Putamen (tissue), 1 donor: ENCODE measurements around the gene ASXL2.

Experiments used
- DNase-seq: peaks from one replicate; pipeline ENCODE4 v3.0.0-alpha.2; 2016; ENCODE audit warnings: low spot score

The ASXL2 gene

DNA sequence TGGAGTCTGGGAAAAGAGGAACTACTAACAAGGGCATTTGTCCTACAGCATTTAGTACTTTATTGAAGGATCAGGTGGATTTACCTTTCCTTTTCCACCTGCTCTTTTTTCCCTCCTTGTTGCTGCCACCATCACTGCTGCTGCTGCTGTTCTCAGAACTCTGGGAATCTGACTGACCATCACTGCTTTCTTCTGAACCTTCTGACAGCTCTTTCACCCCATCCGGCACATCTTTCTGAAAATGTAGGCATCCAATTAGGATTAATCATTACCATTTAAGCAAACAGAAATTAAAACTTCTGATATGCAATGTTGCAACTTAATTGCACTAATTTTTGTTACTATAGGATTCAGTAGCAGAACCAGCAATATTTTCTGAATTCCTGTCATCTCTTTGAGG is 79.0 kb downstream of the ASXL2 start:
- no peak for DNase-seq

DNA sequence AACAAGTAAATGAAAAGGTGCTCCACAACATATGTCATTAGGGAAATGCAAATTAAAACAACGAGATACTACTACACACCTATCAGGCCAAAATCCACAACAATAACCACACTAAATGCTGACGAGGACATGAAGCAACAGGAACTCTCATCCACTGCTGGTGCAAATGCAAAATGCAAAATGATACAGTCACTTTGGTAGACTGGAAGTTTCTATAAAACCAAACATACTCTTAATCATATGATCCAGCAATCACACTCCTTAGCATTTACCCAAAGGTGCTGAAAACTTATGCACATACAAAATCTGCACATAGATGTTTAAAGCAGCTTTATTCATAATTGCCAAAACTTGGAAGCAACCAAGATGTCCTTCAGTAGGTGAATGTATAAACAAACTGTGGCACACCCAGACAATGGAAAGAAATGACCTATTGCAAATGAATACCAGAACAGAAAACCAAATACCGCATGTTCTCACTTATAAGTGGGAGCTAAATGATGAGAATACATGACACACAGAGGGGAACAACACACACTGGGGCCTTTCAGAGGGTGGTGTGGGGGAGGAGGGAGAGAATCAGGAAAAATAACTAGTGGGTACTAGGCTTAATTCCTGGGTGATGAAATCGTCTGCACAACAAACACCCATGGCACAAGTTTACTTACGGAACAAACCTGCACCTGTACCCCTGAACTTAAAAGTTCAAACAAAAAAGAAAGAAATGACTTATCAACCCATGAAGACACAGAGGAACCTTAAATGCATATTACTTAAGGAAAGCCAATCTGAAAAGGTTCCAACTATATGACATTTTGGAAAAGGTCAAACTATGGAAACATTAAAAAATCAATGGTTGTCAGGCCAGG is 80.4 kb downstream of the ASXL2 start:
- DNase-seq = no peak

DNA sequence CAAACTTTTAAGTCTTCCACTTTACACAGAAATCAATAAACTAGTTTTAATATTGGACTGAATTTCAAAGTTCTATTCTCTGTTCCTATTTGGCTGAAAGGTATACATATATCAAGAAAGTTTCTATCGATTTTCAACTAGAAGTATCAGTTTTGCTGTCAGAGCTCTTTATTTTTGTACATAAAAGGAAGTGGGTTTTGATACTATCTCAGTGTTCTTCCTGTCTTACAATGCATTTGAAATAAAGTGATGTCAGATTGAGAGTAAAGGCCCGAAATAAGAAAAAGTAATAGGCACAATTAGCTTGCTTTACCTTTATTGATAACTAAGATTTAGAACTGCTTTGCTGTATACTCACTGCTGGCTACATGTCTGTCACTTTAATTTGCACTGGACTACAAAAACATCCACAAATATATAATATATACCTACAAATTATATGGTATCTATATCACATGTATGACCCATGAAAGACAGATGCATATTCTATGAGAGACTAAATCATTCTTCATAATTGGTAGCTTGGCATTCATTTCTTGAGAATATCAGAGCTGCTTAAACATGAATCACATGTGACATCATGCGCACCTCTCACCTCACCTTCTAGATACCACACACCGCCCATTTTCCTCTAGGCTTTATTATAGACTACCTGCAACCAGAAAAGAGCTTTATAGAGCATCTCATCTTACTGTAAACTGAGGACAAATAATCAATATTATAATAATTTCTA is 83.6 kb downstream of the ASXL2 start:
- DNase-seq = no peak

DNA sequence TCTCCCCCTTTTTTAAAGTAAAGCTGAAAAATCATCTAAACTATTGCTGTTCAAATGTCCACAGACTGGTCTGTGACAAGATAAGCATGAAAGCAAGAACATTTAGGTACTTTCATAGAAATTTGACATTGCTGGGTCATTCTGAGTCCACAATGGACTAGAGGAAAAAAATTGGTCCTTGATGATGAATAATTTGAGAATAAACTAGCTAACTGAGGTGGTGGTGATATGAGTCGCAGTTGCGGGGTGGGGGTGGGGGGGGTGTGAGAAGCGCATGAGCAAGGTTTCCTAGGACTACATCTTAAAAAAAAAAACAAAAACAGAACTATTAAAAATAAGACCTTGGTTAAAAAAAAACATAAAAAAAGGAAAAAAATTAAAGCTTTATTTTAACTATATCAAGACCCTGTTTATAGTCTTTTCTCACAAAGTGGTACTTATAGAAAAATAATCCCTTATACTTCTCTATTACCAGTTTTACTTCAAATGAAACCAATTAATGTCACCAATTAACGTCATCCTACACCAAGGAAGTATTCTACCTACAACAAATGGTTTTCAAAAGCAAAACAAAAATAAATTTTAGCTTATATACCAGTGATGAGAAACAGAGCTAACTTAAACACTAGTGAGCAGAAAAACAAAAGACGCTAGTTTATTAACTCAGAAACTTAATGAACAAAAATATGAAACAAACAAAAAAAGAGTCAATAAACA is 88.1 kb downstream of the ASXL2 start:
- no peak for DNase-seq

DNA sequence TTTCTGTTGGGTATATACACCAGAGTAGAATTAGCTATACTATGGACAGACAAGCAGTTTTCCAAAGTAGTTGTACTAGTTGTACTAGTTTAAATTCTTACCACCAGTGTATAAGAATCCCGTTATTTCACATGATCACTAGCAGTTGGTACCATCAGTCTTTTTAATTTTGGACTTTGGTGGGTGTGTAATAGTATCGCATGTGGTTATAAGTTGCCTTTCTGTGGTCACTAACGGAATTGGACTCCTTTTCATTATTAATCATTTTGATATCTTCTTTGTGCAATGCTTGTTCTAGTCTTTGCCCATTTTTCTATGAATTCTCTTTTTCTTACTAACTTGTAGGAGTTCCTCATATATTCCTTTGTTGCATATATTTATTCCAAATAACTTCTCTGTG is 89.8 kb downstream of the ASXL2 start:
- no peak for DNase-seq

DNA sequence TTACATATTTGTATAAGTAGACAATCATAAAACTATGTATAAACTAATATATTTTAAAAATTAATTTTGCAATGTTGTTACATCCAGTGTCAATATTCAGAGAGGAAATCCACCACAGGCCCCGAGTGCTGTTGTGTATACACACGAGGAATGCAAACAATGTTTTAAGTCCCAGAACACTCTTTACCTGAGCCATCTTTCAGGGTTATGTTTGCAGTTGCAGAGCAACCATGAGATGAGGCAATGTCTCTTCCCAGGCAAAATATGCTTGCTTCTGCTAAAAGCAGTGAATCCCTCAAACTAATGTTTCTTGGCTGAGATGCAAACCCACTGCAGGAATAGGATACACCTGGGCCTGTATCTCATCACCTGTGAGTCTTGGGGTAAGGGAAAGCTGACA is 91.3 kb downstream of the ASXL2 start:
- DNase-seq = no peak

DNA sequence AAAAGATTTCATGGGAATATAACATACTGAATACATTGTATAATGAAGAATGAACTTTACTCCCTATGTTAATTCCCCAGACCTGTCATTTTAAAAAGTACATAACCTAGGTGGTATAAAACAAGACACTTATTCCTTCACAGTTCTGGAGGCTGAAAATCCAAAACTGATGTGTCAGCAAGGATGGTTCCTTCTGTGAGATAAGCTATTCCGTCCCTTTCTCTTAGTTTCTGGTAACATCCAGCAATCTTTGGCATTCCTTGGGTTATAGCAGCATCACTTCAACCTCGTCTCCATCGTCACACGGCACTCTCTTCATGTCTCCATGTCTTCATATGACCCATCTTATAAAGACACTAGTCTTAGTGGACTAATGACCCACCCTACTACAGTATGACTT is 93.9 kb downstream of the ASXL2 start:
- DNase-seq = no peak

DNA sequence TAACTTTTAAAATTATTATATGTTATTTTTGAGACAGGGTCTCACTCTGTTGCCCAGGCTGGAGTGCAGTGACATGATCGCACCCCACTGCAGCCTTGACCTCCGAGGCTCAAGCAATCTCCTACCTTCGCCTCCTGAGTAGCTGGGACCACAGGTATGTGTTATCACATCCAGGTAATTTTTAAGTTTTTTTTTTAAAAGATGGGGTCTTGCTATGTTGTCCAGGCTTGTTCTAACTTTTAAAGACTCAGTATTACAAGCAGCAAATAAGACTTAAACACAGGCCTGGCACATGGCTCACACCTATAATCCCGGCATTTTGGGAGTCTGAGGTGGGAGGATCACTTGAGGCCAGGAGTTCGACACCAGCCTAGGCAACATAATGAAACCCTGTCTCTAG is 101.2 kb downstream of the ASXL2 start:
- no peak for DNase-seq

DNA sequence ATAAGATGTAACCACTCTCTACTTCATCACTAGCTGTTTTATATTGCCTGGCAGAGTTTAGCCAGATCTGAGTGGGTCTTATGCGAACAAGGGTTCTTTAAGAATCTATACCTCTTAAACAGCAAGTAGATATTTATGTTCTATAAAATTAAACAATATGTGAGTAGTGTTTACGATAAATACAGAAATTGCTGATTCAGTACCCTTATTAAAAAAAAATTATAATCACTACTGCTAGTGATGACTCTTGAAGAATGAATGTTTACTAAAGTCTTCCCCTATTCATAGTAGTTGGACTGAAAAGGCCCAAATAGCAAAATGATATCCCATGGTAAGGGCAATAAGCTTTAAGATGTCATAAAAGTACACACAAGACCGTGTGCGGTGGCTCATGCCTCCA is 106.2 kb downstream of the ASXL2 start:
- DNase-seq = no peak

DNA sequence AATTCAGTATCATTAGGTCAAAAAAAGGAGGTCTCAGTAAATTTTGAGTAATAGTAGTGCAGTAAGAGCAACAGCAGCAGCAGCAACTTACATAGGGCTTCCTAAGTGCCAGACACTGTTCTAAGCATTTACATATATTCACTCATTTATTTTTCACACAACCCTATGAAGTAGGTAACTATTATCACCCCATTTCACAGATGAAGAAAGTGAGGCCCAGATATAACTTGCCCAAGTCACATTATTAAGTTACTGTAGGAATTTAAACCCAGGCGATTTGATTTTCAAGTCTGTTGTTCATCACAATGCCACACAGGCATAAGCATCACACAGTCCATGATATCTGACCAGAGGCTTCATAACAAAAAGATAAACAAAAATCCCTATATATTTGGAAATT is 114.7 kb downstream of the ASXL2 start:
- DNase-seq = no peak

DNA sequence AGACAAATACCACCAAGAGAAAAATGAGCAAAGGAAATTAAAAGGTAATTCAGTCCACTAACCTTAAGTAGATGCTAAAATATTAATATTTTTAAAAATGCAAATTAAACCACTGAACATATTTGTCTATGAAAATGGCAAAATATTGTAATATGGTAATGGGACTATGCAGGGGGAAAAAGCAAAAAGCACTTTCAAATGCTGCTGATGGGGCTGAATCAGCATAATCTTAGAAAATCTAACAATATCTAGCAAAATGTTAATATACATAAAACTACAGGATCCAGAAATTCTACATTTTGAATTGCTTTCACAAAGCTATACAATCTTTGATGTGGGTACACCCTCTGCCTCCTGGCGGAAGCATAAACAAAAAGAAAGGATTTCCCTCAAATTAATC is 118.0 kb downstream of the ASXL2 start:
- no peak for DNase-seq

DNA sequence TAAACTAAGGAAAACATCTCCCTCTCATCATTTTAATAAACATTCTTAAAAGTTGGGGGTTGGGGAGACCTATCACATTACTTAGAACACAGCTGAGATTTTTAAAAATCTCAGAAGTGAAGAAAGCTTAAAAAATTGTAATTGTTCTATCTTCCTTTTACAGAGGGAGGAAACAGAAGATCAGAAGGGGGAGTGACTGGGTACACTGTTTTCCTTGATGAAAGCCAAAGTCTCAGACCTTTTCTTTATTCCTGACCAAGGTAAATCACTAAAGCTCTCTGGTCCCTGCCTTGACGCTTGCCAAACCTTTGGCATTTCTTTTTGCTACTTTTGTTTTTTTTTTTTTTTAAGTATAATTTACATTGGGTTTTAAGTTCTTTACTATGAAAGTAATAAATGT is 119.9 kb downstream of the ASXL2 start:
- DNase-seq = no peak

DNA sequence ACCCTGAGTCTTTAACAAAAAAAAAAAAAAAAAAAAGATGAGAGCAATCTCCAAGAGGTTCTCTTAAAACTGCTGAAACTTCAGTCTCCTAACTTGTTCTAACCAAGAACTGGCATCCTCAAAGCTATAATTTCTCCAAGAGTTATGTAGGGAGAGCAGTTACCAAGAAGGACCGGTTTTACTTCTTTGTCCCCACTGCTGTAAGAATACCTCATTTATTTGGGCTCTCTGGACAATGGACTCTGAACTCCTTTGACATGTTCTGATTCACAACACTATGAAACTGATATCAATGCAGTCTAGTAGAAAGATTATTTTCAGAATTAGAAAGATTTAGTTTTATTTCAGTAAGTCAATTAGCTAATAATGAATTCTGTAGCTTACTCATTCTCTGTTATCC is 120.4 kb downstream of the ASXL2 start:
- no peak for DNase-seq

DNA sequence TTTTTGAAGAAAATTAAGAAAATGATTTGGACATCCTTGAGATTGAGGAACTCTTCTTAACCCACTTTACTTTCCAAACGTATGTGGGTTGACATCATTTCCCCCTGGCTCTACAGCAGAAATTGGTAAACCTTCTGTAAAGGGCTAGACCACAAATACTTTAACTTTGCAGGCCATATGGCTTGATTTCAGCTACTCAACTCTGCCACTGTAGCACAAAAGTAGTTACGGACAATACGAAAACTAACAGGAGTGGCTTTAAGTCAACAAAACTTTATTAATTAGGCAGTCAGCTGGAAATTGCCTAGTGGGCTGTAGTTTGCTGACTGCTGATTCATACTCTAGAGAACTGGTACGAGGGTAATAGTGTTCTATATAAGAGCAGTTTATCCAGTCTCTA is 121.8 kb downstream of the ASXL2 start:
- DNase-seq = no peak

DNA sequence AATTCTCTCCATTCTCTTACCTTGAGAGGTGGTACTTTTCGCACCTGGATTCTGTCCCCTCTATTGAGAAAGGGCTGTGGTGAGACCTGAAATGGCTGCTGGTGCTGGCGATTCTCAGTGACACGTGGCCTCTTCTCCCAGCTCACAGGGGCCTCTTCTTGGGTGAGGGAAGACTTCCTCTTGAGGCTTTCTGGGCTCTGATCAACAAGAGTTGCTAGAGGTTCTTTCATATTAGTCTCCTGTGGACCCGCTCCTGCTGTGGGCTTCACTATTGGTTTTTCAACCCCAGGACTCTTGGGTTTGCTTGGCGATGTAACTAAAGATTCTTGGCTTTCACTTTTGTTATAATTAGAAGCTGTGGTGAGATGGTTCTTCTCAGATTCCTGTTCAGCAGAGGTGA is 128.6 kb downstream of the ASXL2 start:
- DNase-seq = no peak

DNA sequence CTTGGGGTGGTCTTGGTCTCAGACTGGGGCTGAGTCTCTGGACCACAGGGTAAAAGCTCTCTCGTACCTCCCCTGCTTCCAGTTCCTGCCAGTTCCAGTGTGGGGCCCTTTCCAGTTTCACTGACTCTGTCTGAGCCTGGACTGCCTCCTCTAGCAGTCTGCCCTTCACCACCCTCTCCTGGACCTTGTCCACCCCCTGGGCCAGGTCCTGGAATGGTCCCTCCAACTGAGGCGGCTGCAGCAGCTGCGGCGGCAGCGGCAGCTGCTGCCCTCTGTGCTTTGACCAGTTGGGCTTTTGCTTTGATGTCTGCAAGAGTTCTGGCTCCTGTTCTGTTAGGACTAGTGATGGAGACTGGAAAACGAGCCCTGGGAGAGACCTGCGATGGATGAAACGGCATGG is 134.2 kb downstream of the ASXL2 start:
- DNase-seq = no peak

DNA sequence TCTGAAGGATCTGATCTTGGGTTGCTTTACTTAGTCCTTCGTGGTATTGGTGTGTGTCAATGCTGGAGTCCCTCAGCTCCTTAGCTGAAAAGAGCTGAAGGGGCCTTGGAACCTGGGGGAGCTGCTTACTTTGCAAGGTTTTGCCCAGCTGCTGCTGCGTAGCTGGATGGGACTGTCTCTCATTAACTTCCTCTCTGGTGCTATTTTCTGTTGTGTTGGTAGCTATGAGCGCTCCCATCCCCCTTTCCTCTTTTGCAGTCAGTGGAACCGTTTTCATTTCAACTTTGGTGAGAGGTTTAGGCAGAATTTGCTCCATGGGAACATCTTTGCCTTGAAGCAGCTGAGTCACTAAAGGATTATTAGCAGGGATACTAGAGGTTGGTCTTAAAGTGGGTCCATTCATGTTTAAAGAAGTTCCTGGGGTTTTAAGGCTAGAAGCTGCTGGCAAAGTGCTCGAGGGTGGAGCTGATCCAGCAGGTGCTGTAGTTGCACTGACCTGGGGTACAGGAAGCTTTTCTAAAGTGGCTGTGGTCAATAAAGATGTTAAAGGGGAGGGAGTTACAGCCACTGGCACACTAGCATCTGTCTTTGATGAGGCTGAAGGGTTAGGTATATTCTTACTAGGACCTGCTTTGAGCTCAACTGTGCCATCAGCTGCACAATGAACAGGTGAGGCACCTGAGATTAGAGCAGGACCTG is 135.0 kb downstream of the ASXL2 start:
- no peak for DNase-seq

DNA sequence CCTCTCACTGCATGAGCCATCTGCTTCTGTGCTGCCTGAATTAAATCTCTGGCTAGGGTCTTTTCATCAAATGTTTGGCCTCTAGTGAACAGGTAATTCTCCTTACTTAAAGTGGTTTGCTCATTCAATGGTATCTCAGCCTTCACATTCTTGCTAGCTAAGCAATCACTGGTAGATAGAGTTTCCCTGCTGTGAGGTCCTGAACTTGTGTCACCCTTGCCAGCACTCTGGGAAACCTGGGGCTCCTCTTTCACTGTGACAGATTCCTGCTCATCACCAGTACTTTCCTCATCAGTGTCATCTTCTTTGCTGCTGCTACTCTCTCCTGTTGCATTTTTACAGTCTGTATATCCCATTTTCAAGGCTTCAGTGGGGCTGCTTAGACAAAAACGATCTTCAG is 135.8 kb downstream of the ASXL2 start:
- no peak for DNase-seq

DNA sequence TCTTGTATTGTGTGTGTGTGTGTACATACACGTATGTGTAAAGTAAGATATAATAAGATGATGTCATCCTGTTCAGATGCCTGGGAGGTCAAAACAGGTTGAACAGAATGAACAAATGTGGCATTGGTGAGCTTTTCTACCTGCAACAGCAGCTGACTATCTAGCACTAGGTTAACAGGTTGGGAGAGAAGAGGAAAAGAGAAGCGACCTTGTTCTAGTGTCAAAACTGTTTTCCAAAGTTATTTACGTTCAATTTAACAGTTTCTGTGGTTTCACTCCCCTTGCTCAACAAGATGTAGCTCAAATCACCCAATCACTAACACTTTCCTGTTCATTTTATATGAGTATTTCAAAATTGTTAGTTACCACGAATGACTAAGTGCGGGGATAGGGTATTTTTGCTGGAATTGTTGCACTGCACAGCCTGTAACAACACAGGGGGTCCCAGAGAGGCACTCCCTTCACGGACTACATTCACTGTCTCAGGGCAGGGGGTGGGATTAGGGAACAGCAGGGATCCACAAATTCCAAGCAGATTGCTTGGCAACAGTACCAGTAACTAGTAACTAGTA is 137.4 kb downstream of the ASXL2 start:
- DNase-seq = no peak

DNA sequence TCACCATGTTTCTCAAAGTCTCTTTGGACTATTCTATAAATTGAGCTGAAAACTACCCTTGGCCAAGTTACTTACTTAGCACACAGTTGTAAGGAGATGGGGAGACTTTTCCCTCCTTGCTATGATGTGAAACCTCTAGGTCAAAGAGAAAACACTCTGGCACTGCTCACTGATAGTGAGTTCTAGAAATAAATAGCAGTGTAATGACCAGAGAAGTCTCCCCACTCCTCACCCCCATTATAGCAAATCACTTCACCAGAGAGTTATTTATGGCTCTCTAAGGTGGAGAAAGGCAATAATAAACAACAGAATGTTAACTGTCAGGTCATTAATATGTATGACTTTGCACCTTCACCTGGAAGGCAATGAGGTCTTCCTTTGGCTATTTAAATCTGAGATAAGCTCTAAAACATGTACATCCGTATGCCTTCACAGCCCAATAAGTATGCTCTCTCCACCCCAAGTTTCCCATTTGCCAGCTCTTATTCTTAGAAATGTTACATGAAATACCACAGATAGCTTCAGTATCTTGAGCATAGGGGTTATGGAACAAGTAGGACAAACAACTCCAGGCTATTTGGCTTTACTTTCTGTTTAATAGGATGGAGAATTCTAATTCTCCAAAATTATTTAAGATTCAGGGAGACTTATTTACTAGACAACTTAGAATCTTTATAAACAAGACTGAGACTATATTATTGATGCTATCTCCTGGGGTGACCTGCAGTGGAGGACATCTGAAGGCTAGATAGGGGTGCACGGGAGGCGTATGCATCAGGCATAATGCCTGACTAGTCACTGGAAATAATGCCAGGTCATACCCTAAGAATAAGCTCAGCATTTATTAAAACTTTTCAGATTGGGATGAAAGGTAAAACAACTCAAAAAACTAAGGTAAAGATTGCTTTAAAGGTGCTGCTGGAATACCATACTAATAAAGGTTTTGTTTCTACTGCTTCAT is 139.6 kb downstream of the ASXL2 start:
- no peak for DNase-seq
